ENCODE measurements around the gene MARS1. TPM values are rescaled to one million over a fixed set of nuclear protein-coding genes. Genes with fewer than 3 reads are reported as not detected.
A peak's percentile ranks its signal among the peaks of the same experiment; 100 is the strongest.

Gene MARS1
- polyA plus RNA-seq, 3 donors: 31.7 to 67.0 (median 42.7) TPM

DNA sequence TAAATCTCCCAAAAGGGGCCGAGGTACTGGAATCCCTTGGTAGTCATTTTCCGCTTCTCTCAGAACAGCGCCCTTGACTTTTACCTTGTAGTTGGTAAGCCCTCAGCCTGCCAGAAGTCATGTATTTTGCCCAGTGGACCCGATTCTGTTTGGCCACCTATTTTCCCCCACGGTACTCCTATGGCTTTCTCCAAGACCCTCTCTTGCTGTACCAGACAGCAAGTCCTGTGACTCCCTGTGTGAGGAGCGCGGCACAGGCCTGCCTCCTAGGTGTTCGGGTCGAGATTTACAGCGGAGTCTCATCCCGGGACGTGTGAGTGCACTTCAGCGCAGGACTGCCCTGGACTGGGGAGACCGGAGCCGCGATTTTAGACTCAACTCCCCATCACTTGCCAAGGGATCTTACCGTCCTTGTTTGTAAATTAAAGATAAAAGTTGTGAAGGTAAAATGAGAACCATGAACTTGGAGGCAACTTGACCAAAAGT is 33.7 kb downstream of the MARS1 start:
- H3K27ac ChIP-seq (ENCODE audit: low read depth, low read length): peak overlapping the region; percentile 5

DNA sequence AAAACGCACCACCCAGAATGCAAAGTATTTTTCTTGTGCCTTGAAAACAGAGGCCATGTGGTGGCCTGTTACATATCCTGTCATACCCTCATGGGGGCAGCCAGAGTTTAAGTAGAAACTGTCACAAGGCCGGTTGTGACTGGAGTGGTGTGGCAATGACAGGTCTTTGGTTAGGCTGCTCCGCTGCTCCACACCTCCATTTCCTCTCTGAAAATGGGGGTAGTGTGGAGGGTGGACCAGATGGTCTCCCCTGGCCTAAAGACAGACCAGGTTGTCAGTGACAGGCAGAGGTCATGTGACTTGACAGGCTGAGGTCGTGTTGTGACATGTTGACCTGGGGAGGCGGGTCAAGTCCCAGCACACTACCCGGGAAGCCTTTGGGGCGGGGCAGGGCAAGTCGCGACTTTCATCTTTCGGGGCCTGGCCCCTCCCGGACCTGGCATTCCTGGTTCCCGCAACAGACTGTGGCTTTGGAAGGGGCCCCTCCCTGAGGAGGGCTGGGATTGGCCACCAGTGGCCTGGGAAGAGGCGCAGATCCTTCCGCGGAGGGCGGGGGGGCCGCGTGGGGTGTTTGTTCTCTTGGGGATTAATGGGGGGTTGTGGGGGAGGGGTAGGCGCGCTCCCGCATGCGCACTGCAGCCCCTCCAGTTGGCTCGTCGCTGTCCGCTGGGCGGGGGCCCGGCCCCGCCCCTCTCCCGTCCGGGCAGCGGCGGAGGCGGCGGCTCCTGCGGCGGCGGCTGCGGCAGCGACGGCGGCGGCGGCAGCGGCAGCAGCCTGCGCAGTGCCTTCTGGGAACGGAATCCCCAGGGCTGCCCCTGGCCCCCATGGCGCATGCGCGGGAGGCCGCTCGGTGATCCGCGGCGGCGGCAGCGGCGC is 34.4 kb downstream of the MARS1 start, which contains the start of gene MBD6:
MBD6 (plus strand) TSS at position 814 of the 876 bp plus-strand sequence. CDS start 1,480 bp downstream, outside the sequence.
- peak within 1 kb of the TSS; percentile 93 for H3K27ac ChIP-seq (ENCODE audit: low read depth, low read length)
- WGBS, 3 donors: 1 to 2% (median 2%) methylated on average over 25 to 57 of the region's 57 CpGs

More for the DNA sequence above, 33.7 kb downstream of the MARS1 start:
- WGBS, 3 donors: 33 to 57% (median 51%) methylated on average over 17 of the region's 17 CpGs

DNA sequence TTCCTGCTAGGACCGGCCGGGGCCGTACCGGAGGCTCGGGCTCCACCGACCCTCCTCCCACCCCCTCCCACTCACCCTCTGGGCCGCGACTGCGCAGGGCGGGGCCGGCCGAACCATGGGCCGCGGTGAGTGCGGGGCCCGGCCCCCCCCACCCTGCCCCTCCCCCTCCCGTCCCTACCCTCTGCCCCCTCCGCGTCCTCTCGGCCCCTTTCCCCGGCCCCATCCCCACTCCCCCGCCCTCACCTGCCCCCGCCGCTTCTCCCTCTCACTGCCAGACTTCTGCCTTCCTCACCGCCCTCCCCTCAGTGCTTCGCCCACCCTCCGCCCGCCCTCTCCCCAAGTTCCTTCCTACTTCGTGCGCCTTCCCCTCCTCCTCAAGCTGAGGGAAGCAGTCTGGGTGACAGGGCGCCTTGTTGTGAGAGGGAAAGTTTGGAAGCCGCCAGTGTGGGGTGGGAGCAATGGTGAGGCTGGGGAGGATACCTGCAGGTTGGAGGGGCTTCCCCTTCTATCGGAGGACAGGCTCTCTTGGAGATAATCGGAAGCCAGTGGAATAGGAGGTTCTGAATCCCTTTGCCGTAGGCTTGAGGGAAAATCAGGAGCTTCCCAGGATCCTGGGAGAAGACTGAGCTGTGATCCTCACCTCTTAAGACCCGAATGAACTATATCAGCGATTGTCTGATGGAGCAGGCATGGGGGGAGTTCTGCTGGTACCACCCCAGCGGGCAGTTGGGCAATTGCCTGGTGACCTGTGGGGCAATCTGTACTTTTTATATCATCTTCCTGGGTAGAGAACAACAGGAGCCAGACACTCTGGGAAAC is 35.2 kb downstream of the MARS1 start:
- WGBS, 3 donors: 0 to 1% (median 1%) methylated on average over 20 to 38 of the region's 38 CpGs
- peak overlapping the region; percentile 56 for H3K27ac ChIP-seq (ENCODE audit: low read depth, low read length)

DNA sequence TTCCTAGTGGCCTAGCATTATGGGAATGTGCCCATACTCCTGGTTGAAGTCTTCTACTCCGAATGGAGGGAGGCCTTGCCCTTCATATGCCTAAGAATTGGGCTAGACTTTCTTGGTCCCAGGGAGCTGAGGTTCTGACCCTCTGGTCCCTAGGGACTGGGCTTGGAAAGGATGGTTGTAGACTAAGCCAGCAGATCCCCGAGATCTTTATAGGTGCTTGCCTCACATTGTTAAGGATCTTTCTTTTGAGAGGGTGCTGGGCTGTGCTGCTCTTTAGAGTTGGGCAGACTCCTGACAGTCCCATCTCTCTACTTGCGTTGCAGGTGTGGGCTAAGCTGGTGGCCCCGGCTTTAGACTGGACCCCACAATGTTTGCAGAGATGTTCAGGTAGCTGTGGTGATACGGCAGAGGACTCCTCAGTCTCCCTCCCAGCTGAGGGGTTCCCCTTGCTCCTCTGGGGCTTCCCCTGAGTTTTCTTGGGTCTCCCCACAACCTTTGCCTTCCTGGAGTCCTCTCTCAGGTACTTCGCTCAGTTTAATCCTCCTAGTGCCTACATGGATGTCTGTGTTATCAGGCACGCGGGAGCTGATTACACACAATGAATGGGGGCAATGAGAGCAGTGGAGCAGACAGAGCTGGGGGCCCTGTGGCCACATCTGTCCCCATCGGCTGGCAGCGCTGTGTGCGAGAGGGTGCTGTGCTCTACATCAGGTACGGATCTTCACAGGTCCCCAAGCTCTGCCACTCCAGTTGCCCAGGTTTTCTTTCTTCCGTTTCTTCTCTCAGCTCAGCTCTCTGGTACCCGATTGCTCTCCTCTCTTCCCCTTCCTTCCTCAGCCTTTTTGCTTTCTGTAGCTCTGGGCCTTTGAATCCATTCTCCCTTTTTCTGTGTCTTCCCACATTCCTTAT is 36.1 kb downstream of the MARS1 start:
- H3K27ac ChIP-seq (ENCODE audit: low read depth, low read length): no peak overlapping the region
- WGBS, 3 donors: 57 to 70% (median 69%) methylated on average over 14 of the region's 14 CpGs

DNA sequence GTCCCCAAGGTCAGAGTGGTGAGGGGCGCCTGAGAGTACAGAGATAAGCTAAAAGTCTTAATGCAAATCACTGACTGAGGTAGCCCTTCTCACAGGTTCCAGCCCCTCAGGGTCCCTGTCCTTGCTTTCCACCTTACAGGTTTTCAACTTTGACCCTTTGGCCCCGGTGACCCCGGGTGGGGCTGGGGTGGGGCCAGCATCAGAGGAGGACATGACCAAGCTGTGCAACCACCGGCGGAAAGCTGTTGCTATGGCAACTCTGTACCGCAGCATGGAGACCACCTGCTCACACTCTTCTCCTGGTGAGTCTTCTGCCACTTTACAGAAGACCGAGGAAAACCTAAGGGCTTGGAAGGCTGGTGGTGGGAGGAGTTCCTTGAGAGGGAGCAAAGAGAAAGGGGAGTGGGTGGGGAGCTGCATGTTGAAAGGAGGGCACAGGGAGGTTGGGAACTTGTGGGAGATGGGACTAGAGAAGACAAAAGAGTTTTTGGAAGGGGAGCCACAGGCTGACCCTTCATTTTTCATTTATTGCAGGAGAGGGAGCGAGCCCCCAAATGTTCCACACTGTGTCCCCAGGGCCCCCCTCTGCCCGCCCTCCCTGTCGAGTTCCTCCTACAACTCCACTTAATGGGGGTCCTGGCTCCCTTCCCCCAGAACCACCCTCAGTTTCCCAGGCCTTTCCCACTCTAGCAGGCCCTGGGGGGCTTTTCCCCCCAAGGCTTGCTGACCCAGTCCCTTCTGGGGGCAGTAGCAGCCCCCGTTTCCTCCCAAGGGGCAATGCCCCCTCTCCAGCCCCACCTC is 37.1 kb downstream of the MARS1 start:
- no peak overlapping the region for H3K27ac ChIP-seq (ENCODE audit: low read depth, low read length)
- 63 to 72% (median 65%) methylated on average over 11 of the region's 11 CpGs for WGBS, 3 donors

DNA sequence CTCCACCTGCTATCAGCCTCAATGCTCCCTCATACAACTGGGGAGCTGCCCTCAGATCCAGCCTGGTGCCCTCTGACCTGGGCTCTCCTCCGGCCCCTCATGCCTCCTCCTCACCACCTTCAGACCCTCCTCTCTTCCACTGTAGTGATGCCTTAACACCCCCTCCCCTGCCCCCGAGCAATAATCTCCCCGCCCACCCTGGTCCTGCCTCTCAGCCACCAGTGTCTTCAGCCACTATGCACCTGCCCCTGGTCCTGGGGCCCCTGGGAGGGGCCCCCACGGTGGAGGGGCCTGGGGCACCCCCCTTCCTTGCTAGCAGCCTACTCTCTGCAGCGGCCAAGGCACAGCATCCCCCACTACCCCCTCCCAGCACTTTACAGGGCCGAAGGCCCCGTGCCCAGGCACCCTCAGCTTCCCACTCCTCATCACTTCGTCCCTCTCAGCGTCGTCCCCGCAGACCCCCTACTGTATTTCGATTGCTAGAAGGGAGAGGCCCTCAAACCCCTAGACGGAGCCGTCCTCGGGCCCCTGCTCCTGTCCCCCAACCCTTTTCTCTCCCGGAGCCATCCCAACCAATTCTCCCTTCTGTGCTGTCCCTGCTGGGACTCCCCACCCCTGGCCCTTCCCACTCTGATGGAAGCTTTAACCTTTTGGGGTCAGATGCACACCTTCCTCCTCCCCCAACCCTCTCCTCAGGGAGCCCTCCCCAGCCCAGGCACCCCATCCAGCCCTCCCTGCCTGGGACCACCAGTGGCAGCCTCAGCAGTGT is 37.9 kb downstream of the MARS1 start:
- H3K27ac ChIP-seq (ENCODE audit: low read depth, low read length): no peak overlapping the region
- 79 to 84% (median 82%) methylated on average over 16 of the region's 16 CpGs for WGBS, 3 donors

DNA sequence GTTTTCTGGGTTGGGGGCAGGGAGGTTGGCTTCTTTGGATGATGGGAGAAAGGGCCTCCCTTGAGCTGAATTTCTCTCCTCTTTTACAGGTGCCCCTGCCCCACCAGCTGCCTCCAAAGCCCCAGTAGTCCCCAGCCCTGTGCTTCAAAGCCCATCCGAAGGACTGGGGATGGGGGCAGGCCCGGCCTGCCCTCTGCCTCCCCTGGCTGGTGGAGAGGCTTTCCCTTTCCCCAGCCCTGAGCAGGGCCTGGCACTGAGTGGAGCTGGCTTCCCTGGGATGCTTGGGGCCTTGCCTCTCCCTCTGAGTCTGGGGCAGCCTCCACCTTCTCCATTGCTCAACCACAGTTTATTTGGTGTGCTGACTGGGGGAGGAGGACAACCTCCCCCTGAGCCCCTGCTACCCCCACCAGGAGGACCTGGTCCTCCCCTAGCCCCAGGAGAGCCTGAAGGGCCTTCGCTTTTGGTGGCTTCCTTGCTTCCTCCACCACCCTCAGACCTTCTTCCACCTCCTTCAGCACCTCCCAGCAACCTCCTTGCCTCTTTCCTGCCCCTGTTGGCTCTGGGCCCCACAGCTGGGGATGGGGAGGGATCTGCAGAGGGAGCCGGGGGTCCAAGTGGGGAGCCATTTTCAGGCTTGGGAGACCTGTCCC is 38.7 kb downstream of the MARS1 start:
- no peak overlapping the region for H3K27ac ChIP-seq (ENCODE audit: low read depth, low read length)
- 77 to 83% (median 77%) methylated on average over 4 of the region's 4 CpGs for WGBS, 3 donors

DNA sequence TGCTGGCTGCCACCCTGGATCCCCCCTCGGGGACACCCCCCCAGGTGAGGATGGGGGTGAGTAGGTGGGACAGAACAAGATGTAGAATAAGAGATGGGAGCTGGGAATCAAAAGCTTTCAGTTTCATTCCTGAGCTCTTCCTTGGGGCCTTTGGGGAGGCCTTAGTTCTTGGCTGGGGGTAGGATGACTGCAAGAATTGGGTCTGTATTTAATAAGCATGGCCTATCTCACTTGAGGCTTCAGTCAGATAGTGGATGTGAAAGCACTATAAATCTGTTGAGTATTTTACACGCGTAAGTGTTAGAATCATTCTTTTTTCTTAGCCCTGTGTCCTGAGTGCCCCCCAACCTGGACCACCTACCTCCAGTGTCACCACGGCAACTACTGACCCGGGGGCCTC is 39.3 kb downstream of the MARS1 start:
- no peak overlapping the region for H3K27ac ChIP-seq (ENCODE audit: low read depth, low read length)
- WGBS, 3 donors: 72 to 79% (median 77%) methylated on average over 5 of the region's 5 CpGs

DNA sequence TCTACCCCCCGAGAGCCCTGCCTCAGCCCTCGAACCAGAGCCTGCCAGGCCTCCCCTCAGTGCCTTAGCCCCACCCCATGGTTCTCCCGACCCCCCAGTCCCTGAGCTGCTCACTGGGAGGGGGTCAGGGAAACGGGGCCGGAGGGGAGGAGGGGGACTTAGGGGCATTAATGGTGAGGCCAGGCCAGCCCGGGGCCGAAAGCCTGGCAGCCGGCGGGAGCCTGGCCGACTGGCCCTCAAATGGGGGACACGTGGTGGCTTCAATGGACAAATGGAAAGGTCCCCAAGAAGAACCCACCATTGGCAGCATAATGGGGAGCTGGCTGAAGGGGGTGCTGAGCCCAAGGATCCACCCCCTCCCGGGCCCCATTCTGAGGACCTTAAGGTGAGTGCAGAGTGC is 40.3 kb downstream of the MARS1 start:
- 81 to 85% (median 82%) methylated on average over 10 to 12 of the region's 12 CpGs for WGBS, 3 donors
- no peak overlapping the region for H3K27ac ChIP-seq (ENCODE audit: low read depth, low read length)

DNA sequence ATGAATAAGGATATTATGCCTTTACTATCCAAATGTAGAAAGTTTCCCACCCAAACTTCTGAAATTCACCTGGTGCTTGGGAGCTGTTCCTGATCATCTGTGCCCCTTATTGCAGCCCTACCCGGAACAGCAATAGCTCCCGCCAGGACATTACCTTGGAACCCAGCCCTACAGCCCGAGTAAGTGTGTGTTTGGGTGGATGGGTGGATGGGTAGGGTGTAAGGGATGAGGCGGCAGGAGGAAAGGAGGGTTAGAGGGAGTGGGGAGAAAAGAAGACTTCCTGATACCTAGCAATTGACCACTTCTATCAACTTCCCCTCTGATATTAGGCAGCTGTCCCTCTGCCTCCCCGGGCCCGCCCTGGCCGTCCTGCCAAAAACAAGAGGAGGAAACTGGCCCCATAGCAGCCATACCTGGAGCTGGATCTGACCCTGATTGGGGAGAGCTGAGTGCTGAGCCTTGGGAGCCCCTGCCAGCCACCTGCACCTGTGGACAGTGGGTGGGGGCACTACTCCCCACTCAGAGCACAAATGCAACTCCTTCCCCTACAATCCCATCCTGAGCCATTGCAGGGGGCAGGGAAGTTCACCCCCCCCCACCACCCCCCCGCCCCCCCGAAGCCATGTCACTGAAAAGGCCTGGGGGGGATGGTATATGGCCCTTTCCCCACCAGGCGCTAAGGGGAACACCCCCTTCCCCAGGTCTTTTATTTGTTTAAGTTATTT is 41.1 kb downstream of the MARS1 start:
- no peak overlapping the region for H3K27ac ChIP-seq (ENCODE audit: low read depth, low read length)
- whole genome bisulfite sequencing, 3 donors: 66 to 74% (median 74%) methylated on average over 9 to 10 of the region's 10 CpGs

DNA sequence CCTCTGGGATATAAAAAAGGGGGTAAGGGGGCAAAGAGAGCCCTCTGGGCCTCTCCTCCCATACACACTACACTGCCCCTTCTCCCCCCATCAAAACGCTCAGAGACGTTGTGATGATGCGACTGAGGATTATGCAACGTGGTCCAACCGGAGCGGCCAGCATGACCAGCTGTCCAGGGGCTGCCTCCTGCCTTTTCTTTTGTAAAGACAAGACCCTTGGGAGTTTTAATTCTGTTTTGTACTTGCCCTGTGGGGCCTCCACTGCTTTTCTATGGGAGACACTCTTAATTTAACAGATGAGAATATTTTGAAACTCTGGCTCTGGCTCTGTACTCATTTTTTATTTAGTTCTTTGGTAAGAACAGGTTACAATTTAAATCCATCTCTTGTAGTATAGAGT is 42.0 kb downstream of the MARS1 start:
- H3K27ac ChIP-seq (ENCODE audit: low read depth, low read length): no peak overlapping the region
- 52 to 72% (median 59%) methylated on average over 6 of the region's 6 CpGs for WGBS, 3 donors

DNA sequence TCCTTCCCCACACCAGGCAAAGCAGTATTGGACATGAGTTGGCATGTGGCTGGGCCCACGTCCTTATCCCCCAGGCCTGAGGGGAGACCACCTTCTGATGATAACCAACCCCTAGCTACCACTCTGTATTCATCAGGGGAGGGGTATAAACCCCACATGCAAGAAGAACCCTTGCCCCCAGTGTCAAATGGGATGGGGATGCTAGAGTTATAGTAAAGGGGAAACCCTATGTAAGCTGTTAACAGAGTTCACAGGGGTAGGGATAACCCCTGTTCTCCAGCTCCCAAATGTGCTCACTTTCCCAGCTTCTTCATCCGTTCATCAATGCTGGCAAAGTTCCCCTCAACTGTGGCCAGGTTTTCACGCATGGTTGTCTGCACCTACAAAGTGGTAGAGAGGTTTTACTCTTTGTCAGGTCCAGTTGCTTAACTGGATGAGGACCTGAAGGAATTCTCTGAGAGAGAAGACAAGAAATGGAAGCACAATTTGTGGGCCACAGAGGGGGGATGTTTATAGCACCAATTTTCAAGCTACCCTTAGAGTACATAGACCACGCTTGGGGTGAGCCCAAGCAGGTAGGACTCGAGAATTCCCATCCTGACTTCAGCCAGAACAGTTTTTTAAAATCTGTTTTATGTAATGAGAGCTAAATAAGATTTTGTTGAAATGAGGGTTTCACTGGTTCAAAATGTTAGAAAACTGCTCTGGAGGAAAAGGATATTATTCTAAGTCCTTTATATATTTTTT is 42.7 kb downstream of the MARS1 start:
- WGBS, 3 donors: 71 to 86% (median 83%) methylated on average over 5 of the region's 5 CpGs
- no peak overlapping the region for H3K27ac ChIP-seq (ENCODE audit: low read depth, low read length)

DNA sequence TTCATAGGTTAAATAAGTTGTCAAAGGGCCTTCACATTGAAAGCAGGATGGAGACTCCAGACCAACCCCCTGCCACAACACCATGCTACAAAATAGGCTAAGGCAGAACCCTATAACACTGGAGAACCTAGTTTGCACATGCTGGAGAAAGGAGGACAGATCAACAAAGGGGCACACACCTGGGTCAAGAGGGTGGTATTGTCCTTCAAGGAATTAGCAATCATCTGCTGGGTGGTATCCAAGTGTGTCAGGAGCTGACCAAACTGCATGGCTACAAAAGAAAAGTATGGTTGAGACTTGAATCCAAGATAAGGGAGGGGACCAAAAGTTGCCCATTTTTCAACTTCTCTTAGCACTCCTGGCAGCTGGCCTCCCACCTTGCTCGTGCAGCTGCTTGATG is 44.0 kb downstream of the MARS1 start:
- 71 to 100% (median 84%) methylated on average over 1 of the region's 1 CpG for WGBS, 3 donors
- no peak overlapping the region for H3K27ac ChIP-seq (ENCODE audit: low read depth, low read length)

DNA sequence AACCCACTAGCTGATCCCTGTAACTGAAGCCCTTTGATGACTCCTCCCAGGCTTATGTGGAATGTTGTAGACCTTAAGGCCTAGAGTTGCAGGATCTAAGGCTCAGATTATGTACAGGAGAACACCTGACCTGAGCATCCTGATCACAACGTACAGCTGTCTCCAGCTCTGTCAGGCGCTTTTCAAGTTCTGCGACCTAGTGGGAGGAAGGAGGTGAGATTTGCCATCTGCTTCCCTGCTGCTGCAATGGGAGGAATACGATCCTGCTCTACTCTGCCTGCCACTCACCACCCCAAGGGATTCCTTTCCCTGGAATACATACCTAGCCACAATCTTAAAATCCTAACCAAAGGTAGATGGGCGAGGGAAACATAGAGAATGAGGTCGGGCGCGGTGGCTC is 45.2 kb downstream of the MARS1 start:
- H3K27ac ChIP-seq (ENCODE audit: low read depth, low read length): no peak overlapping the region
- WGBS, 3 donors: 92 to 95% (median 94%) methylated on average over 8 of the region's 8 CpGs

DNA sequence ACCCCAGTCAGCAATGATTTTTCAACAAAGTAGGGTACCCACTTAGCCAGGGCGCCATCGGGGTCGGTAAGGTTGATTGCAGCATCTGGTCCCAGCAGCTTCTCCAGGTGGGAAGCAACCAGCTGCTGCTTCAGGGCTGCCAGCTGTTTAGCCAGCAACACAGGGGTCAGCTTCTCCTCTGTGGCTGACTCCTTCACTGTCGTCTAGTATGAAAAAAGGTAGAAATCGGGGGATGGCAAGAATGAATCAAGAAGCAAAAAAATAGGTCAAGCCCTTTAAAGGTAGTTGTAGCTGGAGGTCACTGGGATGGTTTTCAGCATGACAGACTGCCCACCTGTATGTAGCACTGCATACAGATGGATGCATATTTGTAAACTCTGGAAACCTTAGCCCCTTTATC is 46.4 kb downstream of the MARS1 start:
- no peak overlapping the region for H3K27ac ChIP-seq (ENCODE audit: low read depth, low read length)
- WGBS, 3 donors: 74 to 96% (median 92%) methylated on average over 5 of the region's 5 CpGs

Measured in adipose tissue (tissue), 3 donors.